ENCODE measurements around the gene KCNJ8. TPM values are rescaled to one million over a fixed set of nuclear protein-coding genes. Genes with fewer than 3 reads are reported as not detected.
"Not testable (repeated sequence)": the region's sequence is repeated elsewhere in the genome, so short reads cannot be mapped to it uniquely, and the experiment has no call there.

KCNJ8 gene
- total and polyA plus RNA-seq, 4 donors, result 10.9 to 44.2 (median 27.2) TPM

GRCh38 chr12:21789687-21790086 lies 15.2 kb upstream of the KCNJ8 start:
- not testable (repeated sequence) for H3K4me1 ChIP-seq (ENCODE audit: control insufficient read depth in 4 of 4, insufficient read depth in 4 of 4, low read length in 3 of 4); DNase-seq (ENCODE audit: low spot score); H3K27ac ChIP-seq (ENCODE audit: low read depth in 1 of 2, low read length in 2 of 2); H3K9me3 ChIP-seq (ENCODE audit: control insufficient read depth in 4 of 4, low read length in 3 of 4); H3K9ac ChIP-seq (ENCODE audit: low read depth in 1 of 2, low read length in 2 of 2); H3K27me3 ChIP-seq (ENCODE audit: control insufficient read depth in 4 of 4, insufficient read depth in 4 of 4, low read length in 3 of 4); H3K36me3 ChIP-seq (ENCODE audit: control insufficient read depth in 4 of 4, insufficient read depth in 3 of 4, low read depth in 1 of 4, low read length in 3 of 4); H3K4me3 ChIP-seq (ENCODE audit: low read depth in 1 of 3, low read length in 3 of 3)
- 90% methylated on average over 4 of the region's 4 CpGs for WGBS

GRCh38 chr12:21788089-21788983 lies 13.8 kb upstream of the KCNJ8 start:
- WGBS, result 55% methylated on average over 7 of the region's 7 CpGs
- peaks cover 4 to 8% (median 5%) of the 10 kb centered on the region in 4 donors for H3K4me1 ChIP-seq (ENCODE audit: control insufficient read depth in 4 of 4, insufficient read depth in 4 of 4, low read length in 3 of 4)
- H3K27me3 ChIP-seq (ENCODE audit: control insufficient read depth in 4 of 4, insufficient read depth in 4 of 4, low read length in 3 of 4), result no peaks in the 10 kb centered on the region
- H3K4me3 ChIP-seq (ENCODE audit: low read depth in 1 of 3, low read length in 3 of 3), result no peak overlapping the region
- no peaks in the 10 kb centered on the region for H3K9me3 ChIP-seq (ENCODE audit: control insufficient read depth in 4 of 4, low read length in 3 of 4)
- no peaks in the 10 kb centered on the region for H3K36me3 ChIP-seq (ENCODE audit: control insufficient read depth in 4 of 4, insufficient read depth in 3 of 4, low read depth in 1 of 4, low read length in 3 of 4)
- peak overlapping the region in 1 of 2 donors; percentile 13 for H3K27ac ChIP-seq (ENCODE audit: low read depth in 1 of 2, low read length in 2 of 2)
- TF ChIP-seq FOXA2 (IDR thresholded peaks at IDR 0.05), result no peak
- no peak for TF ChIP-seq EGR1 (IDR thresholded peaks at IDR 0.05; ENCODE audit: low read depth in 2 of 2)
- TF ChIP-seq RAD21 (IDR thresholded peaks at IDR 0.05), result peak in 1 of 2 donors; percentile 15
- no peak for TF ChIP-seq HNF4G (IDR thresholded peaks at IDR 0.05)
- TF ChIP-seq ATF3 (IDR thresholded peaks at IDR 0.05), result no peak
- TF ChIP-seq YY1 (IDR thresholded peaks at IDR 0.05), result peak; percentile 13
- TF ChIP-seq ZBTB33 (IDR thresholded peaks at IDR 0.05), result no peak
- peak; percentile 17 to 37 for TF ChIP-seq HNF4A (conservative IDR thresholded peaks at IDR 0.05)
- no peak for TF ChIP-seq REST (IDR thresholded peaks at IDR 0.05)
- peak; percentile 81 to 85 for TF ChIP-seq RXRA (IDR thresholded peaks at IDR 0.05)
- TF ChIP-seq GABPA (IDR thresholded peaks at IDR 0.05 in 1 of 2, conservative IDR thresholded peaks at IDR 0.05 in 1 of 2), result no peak
- peak in 1 of 2 donors; percentile 29 for TF ChIP-seq JUND (IDR thresholded peaks at IDR 0.05)
- peak; percentile 76 for TF ChIP-seq NR2F2 (IDR thresholded peaks at IDR 0.05)
- peak; percentile 28 for TF ChIP-seq SP1 (IDR thresholded peaks at IDR 0.05)
- DNase-seq (ENCODE audit: low spot score), result no peak
- no peak overlapping the region for H3K9ac ChIP-seq (ENCODE audit: low read depth in 1 of 2, low read length in 2 of 2)
